HCT116 (cell line): ENCODE measurements around the gene CPT2.

Experiments
- EZH2phosphoT487 ChIP-seq: fragments of 200-600 bp; IDR thresholded peaks from 2 replicates; pipeline ENCODE4 v1.6.1; 2018; ENCODE audit warnings: antibody characterized with exemption, borderline replicate concordance
- FOSL1 ChIP-seq: IDR thresholded peaks from 2 replicates; pipeline ENCODE4 v1.6.1; 2012; ENCODE audit warnings: low read depth
- TCF7L2 ChIP-seq: IDR thresholded peaks from 2 replicates; pipeline ENCODE4 v1.7.0; 2011; ENCODE audit warnings: borderline replicate concordance, inconsistent platforms; ENCODE audit not compliant: insufficient read depth, insufficient read length; ENCODE audit errors: extremely low read depth
- TF ChIP-seq, protein P1 (sequence below): IDR thresholded peaks from 2 replicates; pipeline ENCODE4 v1.6.1; 2012
- TF ChIP-seq, protein P2 (sequence below), 3 experiments: fragments of 200-600 bp in 1 of 3; sonication (generic) in 1 of 3; IDR thresholded peaks in 2 of 3; conservative IDR thresholded peaks in 1 of 3; 2 replicates each; pipeline ENCODE4 v1.5.1; 2012 to 2017; ENCODE audit warnings: low read depth in 2 of 3, low read length in 2 of 3, antibody characterized with exemption in 1 of 3, borderline replicate concordance in 1 of 3, control low read depth in 1 of 3, mild to moderate bottlenecking in 1 of 3, mixed read lengths in 1 of 3, mixed run types in 1 of 3, moderate library complexity in 1 of 3; ENCODE audit not compliant: insufficient read depth in 1 of 3
- TF ChIP-seq, protein P3 (sequence below): IDR thresholded peaks from 2 replicates; pipeline ENCODE4 v1.6.1; 2012; ENCODE audit warnings: low read depth

DNA sequence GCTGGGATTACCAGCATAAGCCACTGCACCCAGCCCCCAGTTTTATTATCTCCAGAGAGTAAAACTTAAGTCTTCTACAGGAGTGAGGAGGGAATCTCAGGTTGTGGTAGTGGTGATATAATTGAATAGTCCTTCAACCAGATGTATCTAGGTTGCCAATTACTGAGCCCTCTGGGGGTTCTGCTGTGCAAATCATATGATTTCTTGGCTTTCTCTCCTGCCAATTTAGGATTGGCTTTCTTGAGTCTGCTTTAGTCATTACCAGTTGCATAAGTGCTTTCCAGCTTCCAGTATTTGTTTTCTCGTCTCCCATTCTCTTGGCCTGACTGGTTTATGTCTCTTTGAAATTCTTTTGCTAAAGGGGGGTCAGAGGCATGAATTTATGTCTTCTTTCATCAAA lies 11.1 kb downstream of the CPT2 start:
- TF ChIP-seq TCF7L2 (no peak), FOSL1 (no peak), EZH2phosphoT487 (no peak)
- TF ChIP-seq, protein P1, sequence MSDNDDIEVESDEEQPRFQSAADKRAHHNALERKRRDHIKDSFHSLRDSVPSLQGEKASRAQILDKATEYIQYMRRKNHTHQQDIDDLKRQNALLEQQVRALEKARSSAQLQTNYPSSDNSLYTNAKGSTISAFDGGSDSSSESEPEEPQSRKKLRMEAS = no peak
- TF ChIP-seq, protein P2, sequence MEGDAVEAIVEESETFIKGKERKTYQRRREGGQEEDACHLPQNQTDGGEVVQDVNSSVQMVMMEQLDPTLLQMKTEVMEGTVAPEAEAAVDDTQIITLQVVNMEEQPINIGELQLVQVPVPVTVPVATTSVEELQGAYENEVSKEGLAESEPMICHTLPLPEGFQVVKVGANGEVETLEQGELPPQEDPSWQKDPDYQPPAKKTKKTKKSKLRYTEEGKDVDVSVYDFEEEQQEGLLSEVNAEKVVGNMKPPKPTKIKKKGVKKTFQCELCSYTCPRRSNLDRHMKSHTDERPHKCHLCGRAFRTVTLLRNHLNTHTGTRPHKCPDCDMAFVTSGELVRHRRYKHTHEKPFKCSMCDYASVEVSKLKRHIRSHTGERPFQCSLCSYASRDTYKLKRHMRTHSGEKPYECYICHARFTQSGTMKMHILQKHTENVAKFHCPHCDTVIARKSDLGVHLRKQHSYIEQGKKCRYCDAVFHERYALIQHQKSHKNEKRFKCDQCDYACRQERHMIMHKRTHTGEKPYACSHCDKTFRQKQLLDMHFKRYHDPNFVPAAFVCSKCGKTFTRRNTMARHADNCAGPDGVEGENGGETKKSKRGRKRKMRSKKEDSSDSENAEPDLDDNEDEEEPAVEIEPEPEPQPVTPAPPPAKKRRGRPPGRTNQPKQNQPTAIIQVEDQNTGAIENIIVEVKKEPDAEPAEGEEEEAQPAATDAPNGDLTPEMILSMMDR (IDR thresholded peaks at IDR 0.05 in 2 of 3, conservative IDR thresholded peaks at IDR 0.05 in 1 of 3; ENCODE audit: borderline replicate concordance in 1 of 3, insufficient read depth in 1 of 3, low read depth in 2 of 3, low read length in 2 of 3) = no peak
- TF ChIP-seq, protein P3, sequence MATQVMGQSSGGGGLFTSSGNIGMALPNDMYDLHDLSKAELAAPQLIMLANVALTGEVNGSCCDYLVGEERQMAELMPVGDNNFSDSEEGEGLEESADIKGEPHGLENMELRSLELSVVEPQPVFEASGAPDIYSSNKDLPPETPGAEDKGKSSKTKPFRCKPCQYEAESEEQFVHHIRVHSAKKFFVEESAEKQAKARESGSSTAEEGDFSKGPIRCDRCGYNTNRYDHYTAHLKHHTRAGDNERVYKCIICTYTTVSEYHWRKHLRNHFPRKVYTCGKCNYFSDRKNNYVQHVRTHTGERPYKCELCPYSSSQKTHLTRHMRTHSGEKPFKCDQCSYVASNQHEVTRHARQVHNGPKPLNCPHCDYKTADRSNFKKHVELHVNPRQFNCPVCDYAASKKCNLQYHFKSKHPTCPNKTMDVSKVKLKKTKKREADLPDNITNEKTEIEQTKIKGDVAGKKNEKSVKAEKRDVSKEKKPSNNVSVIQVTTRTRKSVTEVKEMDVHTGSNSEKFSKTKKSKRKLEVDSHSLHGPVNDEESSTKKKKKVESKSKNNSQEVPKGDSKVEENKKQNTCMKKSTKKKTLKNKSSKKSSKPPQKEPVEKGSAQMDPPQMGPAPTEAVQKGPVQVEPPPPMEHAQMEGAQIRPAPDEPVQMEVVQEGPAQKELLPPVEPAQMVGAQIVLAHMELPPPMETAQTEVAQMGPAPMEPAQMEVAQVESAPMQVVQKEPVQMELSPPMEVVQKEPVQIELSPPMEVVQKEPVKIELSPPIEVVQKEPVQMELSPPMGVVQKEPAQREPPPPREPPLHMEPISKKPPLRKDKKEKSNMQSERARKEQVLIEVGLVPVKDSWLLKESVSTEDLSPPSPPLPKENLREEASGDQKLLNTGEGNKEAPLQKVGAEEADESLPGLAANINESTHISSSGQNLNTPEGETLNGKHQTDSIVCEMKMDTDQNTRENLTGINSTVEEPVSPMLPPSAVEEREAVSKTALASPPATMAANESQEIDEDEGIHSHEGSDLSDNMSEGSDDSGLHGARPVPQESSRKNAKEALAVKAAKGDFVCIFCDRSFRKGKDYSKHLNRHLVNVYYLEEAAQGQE = no peak
